Activated CD8-positive, alpha-beta memory T cell treated with anti-CD3 and anti-CD28 coated beads for 48 hours (primary cell): ENCODE measurements around the gene LRRC59.

Experiments
- DNase-seq, 3 experiments: peaks; one replicate each; pipeline ENCODE4 v3.0.0-alpha.2; 2020; ENCODE audit warnings: low read depth in 2 of 3, low spot score in 2 of 3

The LRRC59 gene

GRCh38 chr17:50362661-50363060 is 34.7 kb downstream of the LRRC59 start:
- no peak for DNase-seq

- no peak for DNase-seq
These were observed 35.5 kb downstream of the LRRC59 start for GRCh38 chr17:50361561-50362480.

- DNase-seq: no peak
These were observed 36.7 kb downstream of the LRRC59 start for GRCh38 chr17:50360486-50361115.

DNA sequence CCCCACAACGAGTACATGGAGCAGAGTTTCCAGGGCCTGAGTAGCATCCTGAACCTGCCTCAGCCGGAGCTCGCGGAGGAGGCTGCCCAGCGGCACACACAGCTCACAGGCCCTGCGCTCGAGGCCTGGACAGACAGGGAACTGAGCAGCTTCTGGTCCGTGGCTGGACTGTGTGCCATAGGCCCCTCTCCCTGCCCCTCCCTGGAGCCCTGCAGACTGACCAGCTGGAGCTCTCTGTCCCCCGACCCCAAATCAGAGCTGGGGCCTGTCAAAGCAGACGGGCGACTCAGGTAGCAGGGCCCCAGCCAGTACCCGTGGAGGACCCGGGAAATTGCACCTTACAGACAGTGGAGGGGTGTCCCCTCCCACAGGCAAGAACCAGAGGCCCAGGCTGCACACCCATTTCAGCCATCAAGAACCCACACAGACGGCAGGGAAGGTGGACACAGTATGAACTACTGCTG is 37.3 kb downstream of the LRRC59 start:
- no peak for DNase-seq

GRCh38 chr17:50359005-50359699 is 38.2 kb downstream of the LRRC59 start:
- no peak for DNase-seq

GRCh38 chr17:50358177-50358576 is 39.1 kb downstream of the LRRC59 start:
- DNase-seq: no peak

- no peak for DNase-seq
These were observed 40.3 kb downstream of the LRRC59 start for GRCh38 chr17:50356892-50357510.

DNA sequence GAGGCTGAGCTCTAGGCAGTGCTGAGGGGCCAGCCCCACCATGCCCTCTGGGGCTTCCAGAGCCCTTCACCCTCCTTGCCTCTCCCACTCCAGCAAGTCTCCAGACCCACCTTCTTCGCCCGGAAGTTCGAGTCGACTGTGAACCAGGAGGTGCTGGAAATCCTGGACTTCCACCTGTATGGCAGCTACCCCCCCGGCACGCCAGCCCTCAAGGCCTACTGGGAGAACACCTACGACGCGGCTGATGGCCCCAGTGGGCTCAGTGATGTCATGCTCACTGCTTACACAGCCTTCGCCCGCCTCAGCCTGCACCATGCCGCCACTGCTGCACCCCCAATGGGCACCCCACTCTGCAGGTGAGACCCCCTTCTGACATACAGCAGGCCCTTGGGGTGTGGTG is 40.9 kb downstream of the LRRC59 start:
- DNase-seq: no peak

GRCh38 chr17:50355701-50356341 is 41.5 kb downstream of the LRRC59 start:
- no peak for DNase-seq

GRCh38 chr17:50355336-50355700 is 42.0 kb downstream of the LRRC59 start:
- DNase-seq: no peak

DNA sequence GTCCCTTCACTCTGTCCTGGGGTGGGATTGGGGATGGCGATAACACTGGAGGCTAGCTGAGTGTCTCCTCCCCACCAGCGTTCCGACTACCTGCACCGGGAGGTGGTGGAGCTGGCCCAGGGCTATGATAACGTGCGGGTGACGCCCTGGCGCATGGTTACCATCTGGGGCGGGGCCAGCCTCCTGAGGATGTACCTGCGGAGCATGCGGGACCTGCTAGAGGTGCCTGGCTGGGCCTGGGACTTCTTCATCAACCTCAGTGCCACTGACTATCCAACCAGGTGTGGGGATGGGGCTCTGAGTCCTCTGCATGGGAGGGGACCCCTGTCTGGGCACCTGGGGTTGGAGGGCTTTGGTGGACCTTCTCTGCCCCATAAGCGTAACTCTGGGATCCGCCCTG is 42.5 kb downstream of the LRRC59 start:
- DNase-seq: no peak

- DNase-seq: no peak
These were observed 43.1 kb downstream of the LRRC59 start for GRCh38 chr17:50354198-50354597.

DNA sequence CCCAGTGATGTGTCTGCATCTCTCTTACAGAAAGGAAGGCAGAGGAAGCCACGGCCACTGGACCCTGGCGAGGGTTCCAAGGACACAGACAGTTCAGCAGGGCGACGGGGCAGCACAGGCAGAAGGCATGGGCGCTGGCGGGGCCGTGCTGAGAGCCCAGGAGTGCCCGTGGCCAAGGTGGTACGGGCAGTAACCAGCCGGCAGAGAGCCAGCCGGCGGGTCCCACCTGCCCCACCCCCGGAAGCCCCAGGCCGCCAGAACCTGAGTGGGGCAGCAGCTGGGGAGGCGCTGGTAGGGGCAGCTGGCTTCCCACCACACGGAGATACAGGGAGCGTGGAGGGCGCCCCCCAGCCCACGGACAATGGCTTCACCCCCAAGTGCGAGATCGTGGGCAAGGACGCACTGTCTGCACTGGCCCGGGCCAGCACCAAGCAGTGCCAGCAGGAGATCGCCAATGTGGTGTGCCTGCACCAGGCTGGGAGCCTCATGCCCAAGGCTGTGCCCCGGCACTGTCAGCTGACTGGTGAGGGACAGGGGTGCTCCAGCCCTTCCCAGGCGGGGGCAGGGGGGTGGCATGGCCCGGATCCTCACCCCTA is 43.6 kb downstream of the LRRC59 start:
- no peak for DNase-seq

GRCh38 chr17:50352693-50353599 is 44.4 kb downstream of the LRRC59 start:
- no peak for DNase-seq

DNA sequence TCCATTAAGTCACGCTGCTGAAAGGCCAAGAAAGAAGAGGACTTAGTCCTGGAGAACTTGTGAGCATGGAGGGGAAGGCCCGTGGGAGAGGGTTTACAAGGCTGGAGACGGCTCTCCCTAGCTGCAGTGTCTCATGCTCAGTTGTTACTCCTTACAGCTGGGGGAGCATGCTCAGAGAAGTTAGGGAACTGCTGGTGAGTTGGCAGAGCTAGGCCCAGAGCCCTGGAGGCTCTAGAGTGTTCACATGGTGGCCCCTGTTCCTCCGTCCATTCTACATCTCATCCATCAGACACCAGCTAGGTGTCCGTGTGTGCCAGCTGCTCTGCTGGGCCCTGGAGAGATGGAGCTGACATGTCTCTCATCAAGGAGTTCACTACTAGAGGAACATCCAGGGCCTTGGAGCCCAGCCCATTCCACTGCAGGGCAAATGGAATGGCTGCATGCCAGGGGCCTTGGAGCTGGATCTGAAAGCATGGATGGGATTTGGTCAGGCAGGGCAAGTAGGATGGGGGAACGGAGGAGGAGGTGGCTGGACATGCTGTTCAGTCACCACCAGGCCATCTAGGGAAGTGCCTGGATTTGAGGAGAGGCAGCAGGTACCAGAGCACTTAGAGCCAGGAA is 45.1 kb downstream of the LRRC59 start:
- no peak for DNase-seq

GRCh38 chr17:50350733-50351132 is 46.6 kb downstream of the LRRC59 start:
- no peak for DNase-seq

- no peak for DNase-seq
These were observed 48.1 kb downstream of the LRRC59 start for GRCh38 chr17:50349243-50349600.

DNA sequence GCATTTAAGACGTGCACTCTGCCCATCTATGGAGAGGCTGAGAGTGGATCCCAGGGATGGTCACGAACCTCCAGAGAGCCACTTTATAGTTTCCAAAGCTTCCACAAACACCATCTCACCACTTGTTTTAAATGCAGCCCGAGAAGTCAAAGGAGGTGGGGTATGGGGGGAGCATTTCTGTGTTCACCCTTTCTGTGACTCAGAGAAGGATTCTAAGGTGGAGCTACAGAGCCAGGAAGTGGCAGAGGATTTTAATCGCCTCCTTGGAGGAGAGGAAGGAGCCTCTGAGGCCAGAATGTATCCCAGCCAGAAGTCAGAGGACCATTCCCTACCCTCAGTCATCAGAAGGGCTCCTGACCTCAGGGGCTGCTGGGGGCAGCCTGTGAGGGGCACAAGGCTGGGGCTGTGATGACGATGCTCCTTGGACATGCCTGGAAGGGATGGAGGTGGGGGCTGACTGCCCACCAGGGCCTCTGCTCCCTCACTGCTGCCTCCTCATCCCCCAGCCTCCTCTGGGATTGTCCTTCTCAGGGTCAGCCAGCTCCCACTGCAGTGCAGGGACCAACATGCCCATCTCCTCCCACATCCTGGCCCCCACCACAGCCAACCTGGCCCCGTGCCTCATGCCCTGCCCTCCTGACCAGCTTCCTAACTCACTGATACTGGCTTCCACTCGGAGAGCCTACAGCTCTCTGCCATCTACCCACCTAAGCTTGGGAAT is 48.6 kb downstream of the LRRC59 start:
- DNase-seq: no peak

- DNase-seq: no peak
These were observed 49.4 kb downstream of the LRRC59 start for GRCh38 chr17:50347894-50348291.
